KOPT-K1 (cell line): ENCODE measurements around the gene TRRAP.

Experiments
- H3K27ac ChIP-seq: fragments of 200-600 bp; sonication (generic); 2 replicates; pipeline ENCODE4 v1.5.1; 2016; ENCODE audit warnings: antibody characterized with exemption, mild to moderate bottlenecking, low read depth, low read length; ENCODE audit not compliant: poor library complexity, severe bottlenecking
- H3K36me3 ChIP-seq: fragments of 200-600 bp; sonication (generic); 2 replicates; pipeline ENCODE4 v1.5.1; 2017; ENCODE audit warnings: antibody characterized with exemption, mild to moderate bottlenecking, low read length, moderate library complexity; ENCODE audit not compliant: insufficient read depth
- H3K9me3 ChIP-seq: fragments of 200-600 bp; sonication (generic); 2 replicates; pipeline ENCODE4 v1.5.1; 2017; ENCODE audit warnings: antibody characterized with exemption, low read length, mild to moderate bottlenecking; ENCODE audit not compliant: insufficient read depth, poor library complexity, severe bottlenecking

TRRAP gene

GRCh38 chr7:99061001-99061776 is 182.9 kb downstream of the TRRAP start:
- Histone ChIP-seq H3K9me3 (no peaks in the 10 kb centered on the region), H3K27ac (no peak overlapping the region), H3K36me3 (peaks cover 9% of the 10 kb centered on the region; the same call in 1 of the 2 replicates)
